K562 (cell line): ENCODE measurements around the gene UROD. TPM values are rescaled to one million over a fixed set of nuclear protein-coding genes. Genes with fewer than 3 reads are reported as not detected.
A peak's percentile ranks its signal among the peaks of the same experiment; 100 is the strongest.

Experiments used
- CCNT2 ChIP-seq: IDR thresholded peaks from 2 replicates; pipeline ENCODE4 v1.6.1; 2011; ENCODE audit warnings: borderline replicate concordance, low read depth, mild to moderate bottlenecking, moderate library complexity, mixed read lengths, low read length; ENCODE audit not compliant: insufficient read length; ENCODE audit errors: extremely low read depth
- CHAMP1 ChIP-seq: fragments of 450-650 bp; IDR thresholded peaks from 2 replicates; pipeline ENCODE4 v1.6.1; 2016; ENCODE audit warnings: mild to moderate bottlenecking
- JUNB ChIP-seq: fragments of 450-650 bp; formaldehyde crosslinking; conservative IDR thresholded peaks from 2 replicates; pipeline ENCODE4 v1.4.0; 2020; ENCODE audit warnings: mild to moderate bottlenecking
- KDM2B ChIP-seq: fragments of 250-450 bp; sonication (Bioruptor Pico); IDR thresholded peaks from 2 replicates; pipeline ENCODE4 v1.8.0; 2021; ENCODE audit warnings: mild to moderate bottlenecking, moderate library complexity
- KLF1 ChIP-seq: fragments of 450-650 bp; IDR thresholded peaks from 2 replicates; pipeline ENCODE4 v1.6.1; 2016; ENCODE audit warnings: missing genetic modification characterization, missing compliant biosample characterization
- KLF6 ChIP-seq: fragments of 250-450 bp; sonication (Bioruptor Pico); IDR thresholded peaks from 2 replicates; pipeline ENCODE4 v1.4.0; 2020; ENCODE audit warnings: mild to moderate bottlenecking, moderate library complexity, borderline replicate concordance
- L3MBTL2 ChIP-seq: fragments of 450-650 bp; IDR thresholded peaks from 2 replicates; pipeline ENCODE4 v1.6.1; 2016; ENCODE audit warnings: mild to moderate bottlenecking, moderate library complexity
- NR4A1 ChIP-seq, 2 experiments: fragments of 250-450 bp in 1 of 2; fragments of 450-650 bp in 1 of 2; sonication (Bioruptor Pico) in 1 of 2; IDR thresholded peaks; 2 replicates each; pipeline versions ENCODE4 v1.4.0 to v1.6.1; 2016 to 2020; ENCODE audit warnings: mild to moderate bottlenecking in 2 of 2, missing compliant biosample characterization in 1 of 2, missing genetic modification characterization in 1 of 2, moderate library complexity in 1 of 2
- TFE3 ChIP-seq: fragments of 450-650 bp; formaldehyde crosslinking; IDR thresholded peaks from 2 replicates; pipeline ENCODE4 v1.4.0; 2020; ENCODE audit warnings: mild to moderate bottlenecking, mixed read lengths
- VEZF1 ChIP-seq: fragments of 200-800 bp; sonication (Bioruptor generic); IDR thresholded peaks from 2 replicates; pipeline ENCODE4 v1.6.1; 2017; ENCODE audit warnings: missing genetic modification characterization, missing compliant biosample characterization
- ZBTB11 ChIP-seq, 3 experiments: fragments of 200-800 bp in 1 of 3; fragments of 250-450 bp in 1 of 3; fragments of 450-650 bp in 1 of 3; sonication (Bioruptor Pico) in 1 of 3; sonication (Bioruptor generic) in 1 of 3; formaldehyde crosslinking in 1 of 3; IDR thresholded peaks; 2 replicates each; pipeline versions ENCODE4 v1.6.1 to v1.8.0; 2016 to 2022; ENCODE audit warnings: mild to moderate bottlenecking in 2 of 3, missing genetic modification characterization in 2 of 3, missing compliant biosample characterization in 1 of 3, moderate library complexity in 1 of 3
- ZBTB8A ChIP-seq: fragments of 450-650 bp; IDR thresholded peaks from 2 replicates; pipeline ENCODE4 v1.6.1; 2018; ENCODE audit warnings: mild to moderate bottlenecking, moderate library complexity; ENCODE audit not compliant: partially characterized antibody
- ZNF384 ChIP-seq: IDR thresholded peaks from 2 replicates; pipeline ENCODE4 v1.6.1; 2012; ENCODE audit warnings: low read depth, low read length, improper control_type of control experiment
- ZNF445 ChIP-seq: fragments of 250-450 bp; sonication (Bioruptor Pico); IDR thresholded peaks from 2 replicates; pipeline ENCODE4 v1.4.0; 2020; ENCODE audit warnings: low read depth, mild to moderate bottlenecking, moderate library complexity
- ZNF561 ChIP-seq: fragments of 450-650 bp; formaldehyde crosslinking; conservative IDR thresholded peaks from 2 replicates; pipeline ENCODE4 v1.4.0; 2020; ENCODE audit warnings: mild to moderate bottlenecking, moderate library complexity
- ZNF76 ChIP-seq: fragments of 250-450 bp; sonication (Bioruptor Pico); IDR thresholded peaks from 2 replicates; pipeline ENCODE4 v1.4.0; 2020; ENCODE audit warnings: mild to moderate bottlenecking, moderate library complexity, borderline replicate concordance
- polyA plus RNA-seq, 8 experiments: library from polyadenylated mRNA; depleted of rRNA in 4 of 8; stranded (reverse) in 5 of 8; unstranded in 3 of 8; fragments of >200 nt; fragmentation: Nextera tagmentation in 2 of 8; fragmentation: Illumina TruSeq in 1 of 8; extraction: Ambion mirVana in 2 of 8; extraction: Trizol in 1 of 8; gene quantifications; 2 replicates each; pipeline versions ENCODE4 v1.2.1 to v1.2.3, GENCODE V29; 2011 to 2014; ENCODE audit warnings: inconsistent platforms in 1 of 8, missing spikeins in 1 of 8
- total RNA-seq, 7 experiments: library from RNA; depleted of rRNA in 6 of 7; stranded (reverse); fragments of >200 nt in 6 of 7; fragmentation: Illumina TruSeq in 2 of 7; extraction: Trizol in 2 of 7; gene quantifications; 2 replicates each; pipeline versions ENCODE4 v1.2.1 to v1.2.3, GENCODE V29; 2011 to 2021; ENCODE audit warnings: low replicate concordance in 1 of 7

UROD gene
- total and polyA plus RNA-seq, 9 of the 15 experiments (the other 6 are each of a cell fraction or from before 2014, with no cell fraction given) = 533 to 2,933 (median 1,100) TPM

- TF ChIP-seq CCNT2 = peak; percentile 98
- no peak for TF ChIP-seq JUNB (CRISPR knock-in tag)
- no peak for TF ChIP-seq TFE3 (CRISPR knock-in tag)
- TF ChIP-seq ZNF561 = no peak
- TF ChIP-seq ZBTB8A = no peak
- peak; percentile 90 for TF ChIP-seq VEZF1 (CRISPR knock-in tag)
- TF ChIP-seq ZNF384 = no peak
- TF ChIP-seq ZBTB11 (CRISPR knock-in tag; IDR thresholded peaks at IDR 0.05) = peak in 1 of 3 experiments; percentile 86; a peak in 2 of 6 replicates
- no peak for TF ChIP-seq ZNF445 (CRISPR knock-in tag)
- no peak for TF ChIP-seq ZNF76 (CRISPR knock-in tag)
- TF ChIP-seq L3MBTL2 = peak; percentile 96
- TF ChIP-seq KLF6 (CRISPR knock-in tag) = no peak
- peak; percentile 70 for TF ChIP-seq KLF1 (tag)
- no peak; the same call in 1 of the 2 replicates for TF ChIP-seq KDM2B (CRISPR knock-in tag)
- peak; percentile 14; the same call in 1 of the 2 replicates for TF ChIP-seq CHAMP1
- TF ChIP-seq NR4A1 (CRISPR knock-in tag; IDR thresholded peaks at IDR 0.05) = no peak
- peak; percentile 16; the same call in 1 of the 2 replicates for TF ChIP-seq NR4A1 (tag; IDR thresholded peaks at IDR 0.05)
These were observed 705 bp downstream of the UROD start (continued) for GRCh38 chr1:45012639-45013278.
